IMR-90 (cell line): ENCODE data around the gene ZNF791. TPM values are rescaled to one million over a fixed set of nuclear protein-coding genes. Genes with fewer than 3 reads are reported as not detected.

Experiments
- ATAC-seq: fragments of 200-7000 bp; cut with Tn5 transposase; 2 replicates; pipeline ENCODE4 v1.9.1; 2020; ENCODE audit warnings: low read depth, mild to moderate bottlenecking, moderate library complexity
- BruUV-seq: library from RNA; stranded (reverse); fragments of 400-500 nt; replicated peaks from 2 replicates; lab custom pipeline; 2021; lab: Mats Ljungman, UMichigan
- CTCF ChIA-PET: fragments of 300-600 bp; formaldehyde crosslinking; extraction: SDS; loops from one replicate; lab custom pipeline; 2021; ENCODE audit warnings: antibody characterized with exemption; lab: Yijun Ruan, JAX
- POLR2A ChIA-PET: fragments of 300-600 bp; sonication (Branson Sonifier 250); formaldehyde crosslinking; loops from one replicate; lab custom pipeline; 2022; ENCODE audit warnings: antibody characterized with exemption; ENCODE audit not compliant: unreplicated experiment; lab: Charles Lee
- DNase-seq: peaks from one replicate; pipeline ENCODE4 v3.0.0; 2013
- H2AFZ ChIP-seq: replicated peaks from 2 replicates; pipeline ENCODE3; 2013; ENCODE audit warnings: low read length, mild to moderate bottlenecking; ENCODE audit not compliant: poor library complexity
- H2AK5ac ChIP-seq: 2 replicates; pipeline ENCODE4 v1.6.1; 2013; ENCODE audit warnings: low read depth, low read length, inconsistent platforms
- H2AK9ac ChIP-seq: replicated peaks from 2 replicates; pipeline ENCODE3; 2013; ENCODE audit warnings: mild to moderate bottlenecking, low read depth, low read length, moderate library complexity; ENCODE audit not compliant: poor library complexity
- H2BK120ac ChIP-seq: 2 replicates; pipeline ENCODE4 v1.6.1; 2013; ENCODE audit warnings: low read depth, low read length, inconsistent platforms
- H2BK15ac ChIP-seq: 3 replicates; pipeline ENCODE4 v1.6.1; 2013; ENCODE audit warnings: low read depth, low read length, inconsistent platforms
- H2BK20ac ChIP-seq: 2 replicates; pipeline ENCODE4 v1.6.1; 2013; ENCODE audit warnings: low read depth, mild to moderate bottlenecking, inconsistent platforms, low read length, moderate library complexity
- H2BK5ac ChIP-seq: 2 replicates; pipeline ENCODE4 v1.6.1; 2013; ENCODE audit warnings: mild to moderate bottlenecking, low read depth, low read length, inconsistent platforms; ENCODE audit not compliant: poor library complexity, severe bottlenecking
- H3K14ac ChIP-seq: replicated peaks from 2 replicates; pipeline ENCODE4 v1.6.1; 2013; ENCODE audit warnings: low read depth, low read length, inconsistent platforms
- H3K18ac ChIP-seq: 2 replicates; pipeline ENCODE4 v1.6.1; 2013; ENCODE audit warnings: low read depth, low read length, control low read depth
- H3K23ac ChIP-seq: 2 replicates; pipeline ENCODE4 v1.6.1; 2013; ENCODE audit warnings: low read depth, low read length, inconsistent platforms
- H3K27ac ChIP-seq: 2 replicates; pipeline ENCODE4 v1.5.1; 2013; ENCODE audit warnings: mild to moderate bottlenecking, control low read depth, low read length; ENCODE audit not compliant: insufficient read depth
- H3K27me3 ChIP-seq: 2 replicates; pipeline ENCODE4 v1.6.1; 2013; ENCODE audit warnings: low read length; ENCODE audit not compliant: control insufficient read depth, insufficient read depth
- H3K36me3 ChIP-seq: 2 replicates; pipeline ENCODE4 v1.6.1; 2013; ENCODE audit warnings: low read length, mixed read lengths; ENCODE audit not compliant: control insufficient read depth, insufficient read depth
- H3K4ac ChIP-seq: 2 replicates; pipeline ENCODE4 v1.6.1; 2013; ENCODE audit warnings: low read depth, low read length, inconsistent platforms
- H3K4me1 ChIP-seq: 2 replicates; pipeline ENCODE4 v1.6.1; 2013; ENCODE audit warnings: low read length, mixed read lengths; ENCODE audit not compliant: control insufficient read depth, insufficient read depth
- H3K4me2 ChIP-seq: 2 replicates; pipeline ENCODE4 v1.6.1; 2013; ENCODE audit warnings: low read depth, mild to moderate bottlenecking, control low read depth, low read length, moderate library complexity
- H3K4me3 ChIP-seq: 2 replicates; pipeline ENCODE4 v1.5.1; 2013; ENCODE audit warnings: low read depth, mild to moderate bottlenecking, control low read depth, low read length, moderate library complexity; ENCODE audit not compliant: insufficient read depth
- H3K56ac ChIP-seq: 2 replicates; pipeline ENCODE4 v1.6.1; 2013; ENCODE audit warnings: low read length, inconsistent platforms; ENCODE audit not compliant: insufficient read depth; ENCODE audit errors: extremely low read depth
- H3K79me1 ChIP-seq, 2 experiments: 2 replicates each; pipeline ENCODE4 v1.6.1; 2013; ENCODE audit warnings: low read length in 2 of 2, inconsistent platforms in 1 of 2, low read depth in 1 of 2
- H3K9ac ChIP-seq: 2 replicates; pipeline ENCODE4 v1.6.1; 2013; ENCODE audit warnings: low read depth, low read length, control low read depth
- H3K9me1 ChIP-seq: 2 replicates; pipeline ENCODE4 v1.6.1; 2013; ENCODE audit warnings: low read length, inconsistent platforms; ENCODE audit not compliant: insufficient read depth
- H3K9me3 ChIP-seq: 2 replicates; pipeline ENCODE4 v1.6.1; 2013; ENCODE audit warnings: low read length; ENCODE audit not compliant: control insufficient read depth, insufficient read depth
- H4K20me1 ChIP-seq: 2 replicates; pipeline ENCODE4 v1.6.1; 2013; ENCODE audit warnings: low read length, inconsistent platforms; ENCODE audit not compliant: insufficient read depth
- H4K5ac ChIP-seq: 2 replicates; pipeline ENCODE4 v1.6.1; 2013; ENCODE audit warnings: mild to moderate bottlenecking, low read depth, low read length, control low read depth
- H4K8ac ChIP-seq, 2 experiments: 2 replicates each; pipeline ENCODE4 v1.6.1; 2013; ENCODE audit warnings: low read depth in 2 of 2, low read length in 2 of 2, control low read depth in 1 of 2, inconsistent platforms in 1 of 2
- H4K91ac ChIP-seq: 2 replicates; pipeline ENCODE4 v1.6.1; 2013; ENCODE audit warnings: low read depth, low read length, inconsistent platforms; ENCODE audit not compliant: insufficient read depth
- CEBPB ChIP-seq: IDR thresholded peaks from 2 replicates; pipeline ENCODE4 v1.6.1; 2012; ENCODE audit warnings: low read depth, low read length, improper control_type of control experiment
- CHD1 ChIP-seq: IDR thresholded peaks from 2 replicates; pipeline ENCODE4 v1.6.1; 2012; ENCODE audit warnings: low read depth, low read length, improper control_type of control experiment
- MAFK ChIP-seq: IDR thresholded peaks from 2 replicates; pipeline ENCODE4 v1.6.1; 2012; ENCODE audit warnings: low read depth, low read length, improper control_type of control experiment
- MAZ ChIP-seq: IDR thresholded peaks from 2 replicates; pipeline ENCODE4 v1.6.1; 2012; ENCODE audit warnings: low read depth, mild to moderate bottlenecking, low read length, improper control_type of control experiment, moderate library complexity, borderline replicate concordance
- MXI1 ChIP-seq: IDR thresholded peaks from 2 replicates; pipeline ENCODE4 v1.6.1; 2012; ENCODE audit warnings: low read depth, mild to moderate bottlenecking, low read length, moderate library complexity, borderline replicate concordance
- NFE2L2 ChIP-seq: fragments of 150-350 bp; IDR thresholded peaks from 2 replicates; pipeline ENCODE4 v1.6.1; 2016; ENCODE audit warnings: low read depth, mild to moderate bottlenecking, low read length
- POLR2A ChIP-seq: IDR thresholded peaks from 2 replicates; pipeline ENCODE4 v1.6.1; 2012; ENCODE audit warnings: mild to moderate bottlenecking, low read depth, low read length
- RFX5 ChIP-seq: IDR thresholded peaks from 2 replicates; pipeline ENCODE4 v1.8.0; 2012; ENCODE audit warnings: low read depth, mild to moderate bottlenecking, low read length, moderate library complexity
- USF2 ChIP-seq: fragments of 150-350 bp; IDR thresholded peaks from 2 replicates; pipeline ENCODE4 v1.6.1; 2017; ENCODE audit warnings: mild to moderate bottlenecking, antibody characterized with exemption, low read length, low read depth
- WGBS, 2 experiments: methylation state at CpG; one replicate each; pipeline versions ENCODE4 v1.1.5 to v1.1.7; 2013; ENCODE audit warnings: missing lambda C conversion rate in 2 of 2; ENCODE audit not compliant: insufficient read length in 1 of 2; ENCODE audit errors: extremely low coverage in 2 of 2; 5-methylcytosine and 5-hydroxymethylcytosine counted together
- dilution Hi-C: fragments of 300-500 bp; cut with HindIII; formaldehyde crosslinking; loops from one replicate; pipeline ENCODE4 v1.14.3; 2018; ENCODE audit warnings: low sequenced_read_pairs; ENCODE audit not compliant: unreplicated experiment
- in situ Hi-C: fragments of 300-500 bp; cut with MboI; formaldehyde crosslinking; loops from 3 replicates; pipeline ENCODE4 v1.14.3; 2019; ENCODE audit warnings: low sequenced_read_pairs, inconsistent platforms, mixed read lengths
- intact Hi-C: fragments of 100-400 bp; cut with micrococcal nuclease; formaldehyde crosslinking; loops from 2 replicates; pipeline ENCODE4 v1.10.0; 2022
- polyA plus RNA-seq, 3 experiments: library from polyadenylated mRNA; depleted of rRNA; stranded (reverse); fragments of >200 nt; gene quantifications; 2 replicates each; pipeline ENCODE4 v1.2.3, GENCODE V29; 2012; ENCODE audit warnings: low replicate concordance in 1 of 3
- total RNA-seq: library from RNA; depleted of rRNA; stranded (reverse); fragments of >200 nt; gene quantifications from 2 replicates; pipeline ENCODE4 v1.2.3, GENCODE V29; 2012

The ZNF791 gene
- total and polyA plus RNA-seq, 2 of the 4 experiments (the other 2 are of a cell fraction): 7.1 to 15.8 TPM

GRCh38 chr19:12647047-12647446 is 36.3 kb downstream of the ZNF791 start:
- Histone ChIP-seq H3K9me1 (0 out of 2 replicates have a peak, but pooled peaks cover 3% of the 10 kb centered on the region), H2AK5ac (no peak overlapping the region), H2BK5ac (no peak overlapping the region), H3K18ac (no peak overlapping the region), H3K14ac (no peak overlapping the region), H2BK15ac (no peak overlapping the region), H3K56ac (no peak overlapping the region), H3K23ac (no peak overlapping the region), H4K20me1 (no peaks in the 10 kb centered on the region), H2BK120ac (no peak overlapping the region), H3K27me3 (no peaks in the 10 kb centered on the region), H3K4me2 (no peak overlapping the region), H3K36me3 (peaks cover 4% of the 10 kb centered on the region; the same call in 1 of the 2 replicates), H2AFZ (no peak overlapping the region), H4K91ac (no peak overlapping the region), H3K4ac (no peak overlapping the region), H4K5ac (no peak overlapping the region), H3K9me3 (no peaks in the 10 kb centered on the region), H4K8ac (no peak overlapping the region), H3K4me3 (no peak overlapping the region), H3K4me1 (0 out of 2 replicates have a peak, but pooled peaks cover 2% of the 10 kb centered on the region), H2AK9ac (no peak overlapping the region), H3K9ac (no peak overlapping the region), H3K27ac (no peak overlapping the region), H3K79me1 (no peaks in the 10 kb centered on the region), H2BK20ac (no peak overlapping the region)
- DNase-seq (no peak), ATAC-seq (no peak)
- dilution Hi-C loops: no loop called here
- no peak for TF ChIP-seq RFX5
- no peak for TF ChIP-seq CHD1
- no peak for TF ChIP-seq MAZ
- TF ChIP-seq USF2: no peak
- no peak for TF ChIP-seq NFE2L2
- no peak for TF ChIP-seq MAFK
- no peak for TF ChIP-seq MXI1
- TF ChIP-seq CEBPB: no peak
- no peak for TF ChIP-seq POLR2A
- WGBS, 2 experiments: 70% methylated on average over 2 of the region's 8 CpGs; no CpG with 5 or more reads in 1 of the 2 experiments
- CTCF ChIA-PET: no interaction called here
- no TSS peak for BruUV-seq
- POLR2A ChIA-PET: no interaction called here
- in situ Hi-C loops: no loop called here
- intact Hi-C loops: no loop called here
